HG03558 (cell line): ENCODE data around the gene FAM117B.
"Not testable (repeated sequence)": the region's sequence is repeated elsewhere in the genome, so short reads cannot be mapped to it uniquely, and the experiment has no call there.

ENCODE experiments used
- ATAC-seq: cut with Tn5 transposase; IDR thresholded peaks from one replicate; pipeline ENCODE4 v1.9.1; 2021; ENCODE audit warnings: moderate number of reproducible peaks; ENCODE audit not compliant: unreplicated experiment; ENCODE audit errors: extremely low read depth

Gene FAM117B

GRCh38 chr2:202635428-202636212 lies 851 bp downstream of the FAM117B start:
- ATAC-seq, result no peak

GRCh38 chr2:202636213-202636513 lies 1.4 kb downstream of the FAM117B start:
- no peak for ATAC-seq

- ATAC-seq, result no peak
Observed at GRCh38 chr2:202638721-202639120, 4.0 kb downstream of the FAM117B start.

GRCh38 chr2:202639231-202639630 lies 4.5 kb downstream of the FAM117B start:
- ATAC-seq, result no peak

- no peak for ATAC-seq
Observed at GRCh38 chr2:202642567-202642966, 7.8 kb downstream of the FAM117B start.

GRCh38 chr2:202643012-202643858 lies 8.5 kb downstream of the FAM117B start:
- ATAC-seq, result no peak

GRCh38 chr2:202652119-202652518 lies 17.4 kb downstream of the FAM117B start:
- no peak for ATAC-seq

GRCh38 chr2:202653890-202654289 lies 19.1 kb downstream of the FAM117B start:
- ATAC-seq, result no peak

GRCh38 chr2:202657876-202658275 lies 23.1 kb downstream of the FAM117B start:
- no peak for ATAC-seq

GRCh38 chr2:202660796-202661195 lies 26.0 kb downstream of the FAM117B start:
- no peak for ATAC-seq

- no peak for ATAC-seq
Observed at GRCh38 chr2:202669841-202670240, 35.1 kb downstream of the FAM117B start.

- ATAC-seq, result no peak
Observed at GRCh38 chr2:202671317-202672035, 36.7 kb downstream of the FAM117B start.

- not testable (repeated sequence) for ATAC-seq
Observed at GRCh38 chr2:202675097-202675496, 40.3 kb downstream of the FAM117B start.

GRCh38 chr2:202679980-202680379 lies 45.2 kb downstream of the FAM117B start:
- ATAC-seq, result no peak

- no peak for ATAC-seq
Observed at GRCh38 chr2:202680512-202680911, 45.7 kb downstream of the FAM117B start.

- no peak for ATAC-seq
Observed at GRCh38 chr2:202681688-202682205, 47.0 kb downstream of the FAM117B start.

GRCh38 chr2:202682274-202682673 lies 47.5 kb downstream of the FAM117B start:
- no peak for ATAC-seq

- no peak for ATAC-seq
Observed at GRCh38 chr2:202687276-202687675, 52.5 kb downstream of the FAM117B start.

GRCh38 chr2:202689459-202689858 lies 54.7 kb downstream of the FAM117B start:
- no peak for ATAC-seq

- no peak for ATAC-seq
Observed at GRCh38 chr2:202689898-202690297, 55.1 kb downstream of the FAM117B start.
